ENCODE measurements around the gene MPG. TPM values are rescaled to one million over a fixed set of nuclear protein-coding genes. Genes with fewer than 3 reads are reported as not detected.

MPG gene
- total RNA-seq, 1 donor from 2014 or later: 50.0 TPM

DNA sequence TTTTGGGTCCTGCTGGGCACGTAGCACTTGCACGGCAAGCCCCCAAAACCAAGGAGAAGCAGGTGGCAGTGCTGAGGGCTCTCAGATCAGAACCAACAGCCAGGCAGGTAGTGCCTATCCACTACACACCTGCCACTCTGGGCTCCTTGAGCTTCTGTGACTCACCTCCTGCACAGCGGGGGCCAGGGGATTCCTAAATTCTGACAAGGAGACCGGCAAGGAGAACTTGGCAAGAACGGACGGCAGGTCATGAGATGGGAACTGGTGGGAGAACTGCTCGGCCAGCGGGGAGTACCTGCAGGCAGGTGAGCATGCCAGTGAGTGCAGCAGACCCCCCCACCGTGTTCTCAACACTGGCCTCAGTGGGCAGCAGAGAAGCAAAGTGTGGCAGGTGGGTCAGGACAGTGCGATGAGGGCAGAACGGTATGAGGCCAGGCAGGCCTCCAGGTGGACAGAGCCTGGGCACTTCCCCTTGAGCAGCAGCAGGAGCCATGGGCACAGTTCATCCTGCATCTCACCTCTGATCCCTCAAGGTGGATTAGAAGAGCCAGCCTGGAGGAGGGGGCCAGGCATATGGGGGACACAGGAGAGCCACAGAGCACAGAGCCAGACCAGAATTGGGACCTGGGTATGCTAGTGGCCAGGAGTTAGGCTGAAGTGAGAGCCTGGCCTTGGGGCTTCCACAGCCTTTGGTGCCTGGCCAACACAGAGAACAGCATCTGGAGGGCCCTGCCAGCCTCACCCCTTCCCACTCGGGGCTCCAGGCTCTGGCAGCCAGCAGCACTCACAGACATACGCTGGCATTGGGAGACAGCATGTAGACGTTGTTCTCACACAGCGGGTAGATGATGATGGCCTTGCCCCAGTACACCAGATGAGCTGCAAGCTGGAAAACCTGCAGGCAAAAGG, 14.7 kb downstream of the MPG start:
- no peak overlapping the region for H3K27ac Mint-ChIP-seq (ENCODE audit: unreplicated experiment)
- H3K27me3 Mint-ChIP-seq (ENCODE audit: low read depth): no peaks in the 10 kb centered on the region
- TF ChIP-seq, protein P1, sequence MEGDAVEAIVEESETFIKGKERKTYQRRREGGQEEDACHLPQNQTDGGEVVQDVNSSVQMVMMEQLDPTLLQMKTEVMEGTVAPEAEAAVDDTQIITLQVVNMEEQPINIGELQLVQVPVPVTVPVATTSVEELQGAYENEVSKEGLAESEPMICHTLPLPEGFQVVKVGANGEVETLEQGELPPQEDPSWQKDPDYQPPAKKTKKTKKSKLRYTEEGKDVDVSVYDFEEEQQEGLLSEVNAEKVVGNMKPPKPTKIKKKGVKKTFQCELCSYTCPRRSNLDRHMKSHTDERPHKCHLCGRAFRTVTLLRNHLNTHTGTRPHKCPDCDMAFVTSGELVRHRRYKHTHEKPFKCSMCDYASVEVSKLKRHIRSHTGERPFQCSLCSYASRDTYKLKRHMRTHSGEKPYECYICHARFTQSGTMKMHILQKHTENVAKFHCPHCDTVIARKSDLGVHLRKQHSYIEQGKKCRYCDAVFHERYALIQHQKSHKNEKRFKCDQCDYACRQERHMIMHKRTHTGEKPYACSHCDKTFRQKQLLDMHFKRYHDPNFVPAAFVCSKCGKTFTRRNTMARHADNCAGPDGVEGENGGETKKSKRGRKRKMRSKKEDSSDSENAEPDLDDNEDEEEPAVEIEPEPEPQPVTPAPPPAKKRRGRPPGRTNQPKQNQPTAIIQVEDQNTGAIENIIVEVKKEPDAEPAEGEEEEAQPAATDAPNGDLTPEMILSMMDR (conservative IDR thresholded peaks at IDR 0.05): no peak
- no peaks in the 10 kb centered on the region for H3K36me3 Mint-ChIP-seq (ENCODE audit: low read depth)
- H3K4me1 Mint-ChIP-seq: peaks cover 12% of the 10 kb centered on the region
- DNase-seq (ENCODE audit: low read depth, low spot score): no peak
- H3K4me3 Mint-ChIP-seq: no peak overlapping the region
- no peaks in the 10 kb centered on the region for H3K9me3 Mint-ChIP-seq

DNA sequence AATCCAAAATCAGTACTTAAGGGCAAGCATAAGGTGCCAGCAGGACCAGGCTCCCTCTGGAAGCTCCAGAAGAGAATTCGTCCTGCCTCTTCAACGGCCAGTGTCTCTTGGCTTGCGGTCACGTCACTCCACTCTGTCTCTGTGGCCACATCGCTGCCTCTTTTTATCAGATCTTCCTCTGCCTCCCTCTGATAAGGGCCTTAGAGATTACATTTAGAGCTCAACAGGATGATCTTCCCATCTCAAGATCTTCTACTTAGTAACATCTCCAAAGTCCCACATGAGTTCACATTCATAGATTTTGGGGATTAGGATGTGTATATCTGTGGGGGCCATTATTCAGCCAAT, 16.9 kb downstream of the MPG start:
- Mint-ChIP-seq H3K36me3 (ENCODE audit: low read depth) (no peaks in the 10 kb centered on the region), H3K27ac (ENCODE audit: unreplicated experiment) (peak overlapping the region; percentile 65), H3K9me3 (no peaks in the 10 kb centered on the region), H3K4me1 (peaks cover 12% of the 10 kb centered on the region), H3K4me3 (no peak overlapping the region), H3K27me3 (ENCODE audit: low read depth) (no peaks in the 10 kb centered on the region)
- DNase-seq (ENCODE audit: low read depth, low spot score): no peak
- TF ChIP-seq, protein P1 (conservative IDR thresholded peaks at IDR 0.05): no peak

DNA sequence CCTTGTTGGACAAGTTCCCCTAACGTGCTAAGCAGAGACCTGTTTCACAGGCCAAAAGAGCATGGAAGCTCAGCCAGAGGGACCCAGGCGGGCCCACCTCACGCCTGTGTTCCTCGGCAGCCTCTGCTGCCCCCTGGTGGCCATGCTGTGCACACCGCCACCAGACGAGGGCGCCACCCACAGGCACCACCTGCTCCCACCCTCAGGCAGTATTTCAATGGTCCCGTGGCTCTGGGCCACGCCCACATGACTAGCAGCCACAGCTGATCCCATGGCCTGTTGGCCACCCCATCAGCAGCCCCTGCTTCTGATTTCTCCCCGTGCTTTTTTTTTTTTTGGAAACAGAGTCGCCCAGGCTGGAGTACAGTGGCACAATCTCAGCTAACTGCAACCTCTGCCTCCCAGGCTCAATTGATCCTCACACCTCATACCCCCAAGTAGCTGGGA, 18.9 kb downstream of the MPG start:
- H3K4me1 Mint-ChIP-seq: peaks cover 20% of the 10 kb centered on the region
- H3K27ac Mint-ChIP-seq (ENCODE audit: unreplicated experiment): peak overlapping the region; percentile 62
- peak; percentile 83 for DNase-seq (ENCODE audit: low read depth, low spot score)
- TF ChIP-seq, protein P1 (conservative IDR thresholded peaks at IDR 0.05): peak; percentile 97
- no peaks in the 10 kb centered on the region for H3K27me3 Mint-ChIP-seq (ENCODE audit: low read depth)
- H3K9me3 Mint-ChIP-seq: no peaks in the 10 kb centered on the region
- no peak overlapping the region for H3K4me3 Mint-ChIP-seq
- no peaks in the 10 kb centered on the region for H3K36me3 Mint-ChIP-seq (ENCODE audit: low read depth)

DNA sequence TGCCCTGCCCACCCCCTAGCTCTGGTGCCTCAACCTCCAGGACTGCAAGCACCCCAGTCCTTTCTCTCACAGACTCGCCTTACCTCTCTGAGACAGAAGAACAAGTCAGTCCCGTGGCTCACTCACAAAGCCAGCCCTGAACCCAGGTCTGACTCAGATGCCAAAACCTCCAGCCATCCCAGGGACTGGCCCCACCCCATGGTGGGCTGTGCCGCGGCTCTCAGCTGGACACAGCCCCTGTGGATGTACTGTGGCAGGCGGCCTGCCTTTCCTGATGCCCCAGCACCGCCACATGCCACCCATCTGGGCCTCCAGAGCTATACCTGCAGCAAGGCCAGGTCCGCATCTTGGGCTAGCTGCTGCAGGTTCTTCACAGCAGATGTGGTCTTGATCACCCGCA, 19.8 kb downstream of the MPG start:
- peak overlapping the region; percentile 27 for H3K27ac Mint-ChIP-seq (ENCODE audit: unreplicated experiment)
- H3K4me3 Mint-ChIP-seq: no peak overlapping the region
- peaks cover 28% of the 10 kb centered on the region for H3K4me1 Mint-ChIP-seq
- H3K36me3 Mint-ChIP-seq (ENCODE audit: low read depth): no peaks in the 10 kb centered on the region
- H3K27me3 Mint-ChIP-seq (ENCODE audit: low read depth): no peaks in the 10 kb centered on the region
- H3K9me3 Mint-ChIP-seq: no peaks in the 10 kb centered on the region
- TF ChIP-seq, protein P1 (conservative IDR thresholded peaks at IDR 0.05): no peak
- no peak for DNase-seq (ENCODE audit: low read depth, low spot score)

DNA sequence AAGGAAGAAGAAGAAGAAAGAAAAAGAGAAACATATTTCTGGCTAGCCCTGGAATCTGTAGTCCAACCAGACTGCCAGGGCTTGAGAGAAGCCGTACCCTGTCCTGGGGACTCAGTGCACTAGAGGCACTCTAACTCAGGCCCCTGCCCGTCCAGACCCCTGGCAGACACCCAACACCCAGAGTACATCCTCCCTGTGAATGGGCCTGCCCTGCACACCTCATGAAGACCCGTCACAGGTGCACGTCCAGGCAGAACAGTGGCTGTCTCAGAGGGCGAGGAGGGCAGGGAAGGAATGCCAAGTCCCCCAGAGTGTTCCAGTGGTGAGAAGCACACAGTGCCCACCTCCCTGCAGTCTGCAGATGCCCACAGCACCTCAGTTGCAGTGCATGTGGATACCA, 23.0 kb downstream of the MPG start:
- Mint-ChIP-seq H3K4me3 (no peak overlapping the region), H3K27ac (ENCODE audit: unreplicated experiment) (no peak overlapping the region), H3K36me3 (ENCODE audit: low read depth) (no peaks in the 10 kb centered on the region), H3K27me3 (ENCODE audit: low read depth) (no peaks in the 10 kb centered on the region), H3K9me3 (no peaks in the 10 kb centered on the region), H3K4me1 (peaks cover 30% of the 10 kb centered on the region)
- DNase-seq (ENCODE audit: low read depth, low spot score): no peak
- TF ChIP-seq, protein P1 (conservative IDR thresholded peaks at IDR 0.05): no peak

Measured in neural crest cell (in vitro differentiated cells).